K562 (cell line): ENCODE measurements around the gene GALNT13. TPM values are rescaled to one million over a fixed set of nuclear protein-coding genes. Genes with fewer than 3 reads are reported as not detected.

Experiments
- ATAC-seq: fragments of 200-7000 bp; cut with Tn5 transposase; 3 replicates; pipeline ENCODE4 v1.9.1; 2020; ENCODE audit warnings: moderate library complexity
- BruUV-seq: library from RNA; stranded (reverse); fragments of 400-500 nt; replicated peaks from 2 replicates; lab custom pipeline; 2021; lab: Mats Ljungman, UMichigan
- CTCF ChIA-PET: fragments of 300-600 bp; formaldehyde crosslinking; extraction: SDS; loops from one replicate; lab custom pipeline; 2021; ENCODE audit warnings: low intra/inter-chr PET ratio; lab: Yijun Ruan, JAX
- POLR2A ChIA-PET: fragments of 300-600, 350-650 bp; sonication (Branson Sonifier 250); formaldehyde crosslinking; extraction: SDS; loops from one replicate; lab custom pipeline; 2021; ENCODE audit warnings: antibody characterized with exemption, inconsistent platforms; lab: Yijun Ruan, JAX
- DNase-seq, 4 experiments: peaks; one replicate each; pipeline versions ENCODE4 v3.0.0 to v3.0.0-alpha.2; 2011 to 2018; ENCODE audit warnings: low spot score in 3 of 4, mixed read lengths in 3 of 4; ENCODE audit errors: extremely low read depth in 1 of 4
- FAIRE-seq: peaks from 2 replicates; lab custom pipeline; 2011; peaks lifted over from hg19 to GRCh38; lab: Jason Lieb, UNC
- H2AFZ ChIP-seq: 2 replicates; pipeline ENCODE4 v1.6.0; 2011; ENCODE audit warnings: low read depth, low read length, control low read depth, inconsistent platforms
- H3K27ac ChIP-seq: fragments of 200-600 bp; 3 replicates; pipeline ENCODE4 v1.8.0; 2011; ENCODE audit warnings: low read depth, mild to moderate bottlenecking, control low read depth, inconsistent platforms, low read length, moderate library complexity, mixed read lengths; ENCODE audit errors: extremely low read depth
- H3K27me3 ChIP-seq, 2 experiments: fragments of 300-600 bp in 1 of 2; 2 replicates in 1 of 2; 3 replicates in 1 of 2; pipeline versions ENCODE4 v1.6.0 to v1.8.0; 2011; ENCODE audit warnings: inconsistent platforms in 2 of 2, low read length in 2 of 2, mild to moderate bottlenecking in 1 of 2, mixed read lengths in 1 of 2, moderate library complexity in 1 of 2; ENCODE audit not compliant: control insufficient read depth in 2 of 2, insufficient read depth in 2 of 2
- H3K36me3 ChIP-seq: fragments of 300-600 bp; 3 replicates; pipeline ENCODE4 v1.8.0; 2011; ENCODE audit warnings: mild to moderate bottlenecking, low read length, inconsistent platforms; ENCODE audit not compliant: control insufficient read depth, insufficient read depth
- H3K4me1 ChIP-seq, 2 experiments: fragments of 200-600 bp in 1 of 2; replicated peaks in 1 of 2; 2 replicates in 1 of 2; 3 replicates in 1 of 2; pipeline versions ENCODE4 v1.5.1 to v1.8.0; 2011; ENCODE audit warnings: inconsistent platforms in 2 of 2, low read length in 2 of 2, mild to moderate bottlenecking in 1 of 2, mixed read lengths in 1 of 2, moderate library complexity in 1 of 2; ENCODE audit not compliant: control insufficient read depth in 2 of 2, insufficient read depth in 2 of 2
- H3K4me2 ChIP-seq: 2 replicates; pipeline ENCODE4 v1.6.1; 2011; ENCODE audit warnings: low read length, control low read depth, inconsistent platforms, mixed read lengths; ENCODE audit not compliant: insufficient read depth
- H3K4me3 ChIP-seq: fragments of 200-600 bp; sonication (generic), shearing (Covaris generic); 2 replicates; pipeline ENCODE4 v1.5.1; 2016; ENCODE audit warnings: control low read depth, inconsistent platforms
- H3K79me2 ChIP-seq: fragments of 200-600 bp; 3 replicates; pipeline ENCODE4 v1.8.0; 2011; ENCODE audit warnings: low read length, inconsistent platforms; ENCODE audit not compliant: control insufficient read depth, insufficient read depth
- H3K9ac ChIP-seq, 2 experiments: 2 replicates each; pipeline versions ENCODE4 v1.6.0 to v1.6.1; 2011; ENCODE audit warnings: low read depth in 2 of 2, low read length in 2 of 2, control low read depth in 1 of 2, inconsistent platforms in 1 of 2, mild to moderate bottlenecking in 1 of 2, mixed read lengths in 1 of 2; ENCODE audit not compliant: insufficient read depth in 1 of 2
- H3K9me1 ChIP-seq: one replicate; pipeline ENCODE4 v1.6.0; 2011; ENCODE audit warnings: inconsistent platforms, mild to moderate bottlenecking, low read length, moderate library complexity; ENCODE audit not compliant: control insufficient read depth, insufficient read depth
- H3K9me3 ChIP-seq: replicated peaks from 2 replicates; pipeline ENCODE4 v1.5.1; 2011; ENCODE audit warnings: low read depth, low read length, inconsistent platforms; ENCODE audit not compliant: control insufficient read depth, insufficient read depth
- H4K20me1 ChIP-seq: replicated peaks from 2 replicates; pipeline ENCODE4 v1.6.1; 2011; ENCODE audit warnings: low read length, inconsistent platforms, mixed read lengths; ENCODE audit not compliant: control insufficient read depth, insufficient read depth
- CBX5 ChIP-seq: IDR thresholded peaks from 2 replicates; pipeline ENCODE4 v1.6.1; 2014; ENCODE audit warnings: low read depth, borderline replicate concordance
- DNMT1 ChIP-seq: fragments of 450-650 bp; IDR thresholded peaks from 2 replicates; pipeline ENCODE4 v1.6.1; 2016; ENCODE audit warnings: antibody characterized with exemption, mild to moderate bottlenecking
- ELF2 ChIP-seq: fragments of 250-450 bp; sonication (Bioruptor Pico); IDR thresholded peaks from 2 replicates; pipeline ENCODE4 v1.5.0; 2021; ENCODE audit warnings: mild to moderate bottlenecking
- LARP7 ChIP-seq: fragments of 450-650 bp; IDR thresholded peaks from 2 replicates; pipeline ENCODE4 v1.6.1; 2016
- POLR2H ChIP-seq: IDR thresholded peaks from 2 replicates; pipeline ENCODE4 v1.6.1; 2016; ENCODE audit warnings: missing genetic modification characterization, low read depth, mild to moderate bottlenecking, control low read depth, missing compliant biosample characterization, moderate library complexity
- RBM14 ChIP-seq: fragments of 200-400 bp; formaldehyde crosslinking; IDR thresholded peaks from 2 replicates; pipeline ENCODE4 v1.6.1; 2018; ENCODE audit warnings: low read depth, mild to moderate bottlenecking, low read length, moderate library complexity, borderline replicate concordance; ENCODE audit not compliant: insufficient read depth
- SIX5 ChIP-seq, 2 experiments: IDR thresholded peaks; 2 replicates each; pipeline ENCODE4 v1.6.1; 2011; ENCODE audit warnings: low read length in 2 of 2, borderline replicate concordance in 1 of 2, low read depth in 1 of 2, mild to moderate bottlenecking in 1 of 2, moderate library complexity in 1 of 2; ENCODE audit not compliant: insufficient read depth in 1 of 2
- SLC30A9 ChIP-seq: fragments of 250-450 bp; sonication (Bioruptor Pico); IDR thresholded peaks from 2 replicates; pipeline ENCODE4 v1.8.0; 2022; ENCODE audit warnings: mild to moderate bottlenecking, moderate library complexity
- SNAPC5 ChIP-seq: fragments of 250-450 bp; sonication (Bioruptor Pico); IDR thresholded peaks from 2 replicates; pipeline ENCODE4 v1.8.0; 2021; ENCODE audit warnings: moderate library complexity, mild to moderate bottlenecking, inconsistent platforms
- SOX6 ChIP-seq: fragments of 450-650 bp; IDR thresholded peaks from 2 replicates; pipeline ENCODE4 v1.6.1; 2014; ENCODE audit warnings: mild to moderate bottlenecking
- SUPT5H ChIP-seq: fragments of 450-650 bp; IDR thresholded peaks from 2 replicates; pipeline ENCODE4 v1.6.1; 2016
- TCF15 ChIP-seq: fragments of 250-450 bp; sonication (Bioruptor Pico); IDR thresholded peaks from 2 replicates; pipeline ENCODE4 v1.8.0; 2022; ENCODE audit warnings: moderate library complexity, mild to moderate bottlenecking, inconsistent platforms
- TCF7 ChIP-seq: sonication (generic); IDR thresholded peaks from 2 replicates; pipeline ENCODE4 v1.6.1; 2016; ENCODE audit warnings: antibody characterized with exemption, borderline replicate concordance
- ZBTB34 ChIP-seq: fragments of 250-450 bp; sonication (Bioruptor Pico); IDR thresholded peaks from 2 replicates; pipeline ENCODE4 v1.8.0; 2021; ENCODE audit warnings: mild to moderate bottlenecking, moderate library complexity
- ZBTB8A ChIP-seq: fragments of 450-650 bp; IDR thresholded peaks from 2 replicates; pipeline ENCODE4 v1.6.1; 2018; ENCODE audit warnings: mild to moderate bottlenecking, moderate library complexity; ENCODE audit not compliant: partially characterized antibody
- ZNF282 ChIP-seq: sonication (generic); formaldehyde crosslinking; IDR thresholded peaks from 2 replicates; pipeline ENCODE4 v1.8.1; 2023; ENCODE audit warnings: missing genetic modification reagents
- WGBS: fragments of 100-300 bp; shearing (Covaris generic); methylation state at CpG from one replicate; pipeline ENCODE4 v1.1.6; 2016; ENCODE audit warnings: low coverage, mixed read lengths; ENCODE audit not compliant: insufficient coverage; ENCODE audit errors: missing lambda C conversion rate; 5-methylcytosine and 5-hydroxymethylcytosine counted together
- in situ Hi-C: fragments of 300-500 bp; cut with MboI; formaldehyde crosslinking; loops from 4 replicates; pipeline ENCODE4 v1.15.0; 2018; ENCODE audit warnings: inconsistent platforms, mixed read lengths
- intact Hi-C: fragments of 100-400 bp; cut with micrococcal nuclease; formaldehyde crosslinking; loops from 2 replicates; pipeline ENCODE4 v1.14.2; 2022
- polyA plus RNA-seq, 8 experiments: library from polyadenylated mRNA; depleted of rRNA in 4 of 8; stranded (reverse) in 5 of 8; unstranded in 3 of 8; fragments of >200 nt; fragmentation: Nextera tagmentation in 2 of 8; fragmentation: Illumina TruSeq in 1 of 8; extraction: Ambion mirVana in 2 of 8; extraction: Trizol in 1 of 8; gene quantifications; 2 replicates each; pipeline versions ENCODE4 v1.2.1 to v1.2.3, GENCODE V29; 2011 to 2014; ENCODE audit warnings: inconsistent platforms in 1 of 8, missing spikeins in 1 of 8
- total RNA-seq, 7 experiments: library from RNA; depleted of rRNA in 6 of 7; stranded (reverse); fragments of >200 nt in 6 of 7; fragmentation: Illumina TruSeq in 2 of 7; extraction: Trizol in 2 of 7; gene quantifications; 2 replicates each; pipeline versions ENCODE4 v1.2.1 to v1.2.3, GENCODE V29; 2011 to 2021; ENCODE audit warnings: low replicate concordance in 1 of 7

The GALNT13 gene
- total and polyA plus RNA-seq, 9 of the 15 experiments (the other 6 are each of a cell fraction or from before 2014, with no cell fraction given) = not detected

GRCh38 chr2:154130821-154131220 lies 259.1 kb downstream of the GALNT13 start:
- no peaks in the 10 kb centered on the region for H4K20me1 ChIP-seq
- H3K4me2 ChIP-seq = no peak overlapping the region
- ChIA-PET CTCF (no interaction called here), POLR2A (no interaction called here)
- no peaks in the 10 kb centered on the region for H3K79me2 ChIP-seq
- no peak overlapping the region for H3K27ac ChIP-seq
- intact Hi-C loops = no loop called here
- no peaks in the 10 kb centered on the region for H3K4me1 ChIP-seq
- H3K9me3 ChIP-seq = no peaks in the 10 kb centered on the region
- no peaks in the 10 kb centered on the region for H3K27me3 ChIP-seq
- in situ Hi-C loops = no loop called here
- TF ChIP-seq LARP7 (no peak), POLR2H (tag) (no peak), SOX6 (no peak), SLC30A9 (CRISPR knock-in tag) (no peak)
- no peak overlapping the region for H3K4me3 ChIP-seq
- H3K9me1 ChIP-seq = no peaks in the 10 kb centered on the region
- no peak for DNase-seq
- H2AFZ ChIP-seq = no peak overlapping the region
- no peaks in the 10 kb centered on the region for H3K36me3 ChIP-seq
- ATAC-seq = no peak
- H3K9ac ChIP-seq = no peak overlapping the region
- BruUV-seq = no TSS peak
- WGBS = 4% methylated on average over 1 of the region's 1 CpG
- no peak for FAIRE-seq

GRCh38 chr2:154132827-154133226 lies 261.1 kb downstream of the GALNT13 start:
- Histone ChIP-seq H3K27me3 (no peaks in the 10 kb centered on the region), H3K4me2 (no peak overlapping the region), H3K4me1 (no peaks in the 10 kb centered on the region), H2AFZ (no peak overlapping the region), H3K79me2 (no peaks in the 10 kb centered on the region), H3K9me3 (no peaks in the 10 kb centered on the region), H4K20me1 (no peaks in the 10 kb centered on the region), H3K9me1 (no peaks in the 10 kb centered on the region), H3K4me3 (no peak overlapping the region), H3K27ac (no peak overlapping the region), H3K36me3 (no peaks in the 10 kb centered on the region), H3K9ac (no peak overlapping the region)
- no peak for DNase-seq
- no peak for ATAC-seq
- BruUV-seq = no TSS peak
- no peak for FAIRE-seq
- in situ Hi-C loops (no loop called here), intact Hi-C loops (no loop called here)
- 0% methylated on average over 2 of the region's 2 CpGs for WGBS
- ChIA-PET CTCF (no interaction called here), POLR2A (no interaction called here)
- TF ChIP-seq ZBTB34 (CRISPR knock-in tag) (no peak), ZBTB8A (no peak), DNMT1 (no peak), TCF7 (no peak), SNAPC5 (no peak), CBX5 (no peak), ELF2 (CRISPR knock-in tag) (no peak), SUPT5H (no peak), TCF15 (CRISPR knock-in tag) (no peak), RBM14 (no peak), ZNF282 (no peak), SIX5 (IDR thresholded peaks at IDR 0.05; ENCODE audit: borderline replicate concordance in 1 of 2, insufficient read depth in 1 of 2, low read depth in 1 of 2, low read length in 2 of 2) (no peak)
